H9 (cell line): ENCODE results near the gene TRIM7. TPM values are rescaled to one million over a fixed set of nuclear protein-coding genes. Genes with fewer than 3 reads are reported as not detected.

Experiments used
- DNase-seq: peaks from one replicate; pipeline ENCODE4 v3.0.0-alpha.2; 2017
- H2AFZ ChIP-seq: one replicate; pipeline ENCODE4 v1.6.1; 2013; ENCODE audit warnings: mild to moderate bottlenecking, low read length, control low read depth, moderate library complexity
- H2AK5ac ChIP-seq: 2 replicates; pipeline ENCODE4 v1.6.1; 2013; ENCODE audit warnings: low read length, control low read depth, mixed read lengths; ENCODE audit not compliant: insufficient read length
- H2BK120ac ChIP-seq: one replicate; pipeline ENCODE4 v1.6.1; 2013; ENCODE audit warnings: low read depth, mild to moderate bottlenecking, low read length, control low read depth, inconsistent platforms; ENCODE audit not compliant: poor library complexity, severe bottlenecking
- H2BK12ac ChIP-seq: 2 replicates; pipeline ENCODE4 v1.6.1; 2013; ENCODE audit warnings: low read length, control low read depth, mixed read lengths, low read depth; ENCODE audit not compliant: insufficient read length
- H2BK15ac ChIP-seq: 2 replicates; pipeline ENCODE4 v1.6.1; 2013; ENCODE audit warnings: low read depth, low read length, control low read depth
- H2BK20ac ChIP-seq: one replicate; pipeline ENCODE4 v1.6.1; 2013; ENCODE audit warnings: low read depth, mild to moderate bottlenecking, low read length, control low read depth, inconsistent platforms; ENCODE audit not compliant: poor library complexity, severe bottlenecking
- H2BK5ac ChIP-seq: 2 replicates; pipeline ENCODE4 v1.6.1; 2013; ENCODE audit warnings: low read length, control low read depth, mixed read lengths; ENCODE audit not compliant: insufficient read length
- H3K14ac ChIP-seq: 2 replicates; pipeline ENCODE4 v1.6.1; 2013; ENCODE audit warnings: low read length, control low read depth; ENCODE audit not compliant: insufficient read depth
- H3K18ac ChIP-seq: 2 replicates; pipeline ENCODE4 v1.6.1; 2013; ENCODE audit warnings: low read depth, mild to moderate bottlenecking, mixed read lengths, low read length, control low read depth; ENCODE audit not compliant: insufficient read length
- H3K23ac ChIP-seq: 2 replicates; pipeline ENCODE4 v1.6.1; 2013; ENCODE audit warnings: low read length, control low read depth, mixed read lengths, low read depth; ENCODE audit not compliant: insufficient read length
- H3K23me2 ChIP-seq: 2 replicates; pipeline ENCODE4 v1.6.1; 2013; ENCODE audit warnings: low read depth, mild to moderate bottlenecking, mixed read lengths, low read length, control low read depth; ENCODE audit not compliant: insufficient read length, poor library complexity, severe bottlenecking
- H3K27ac ChIP-seq: 2 replicates; pipeline ENCODE4 v1.5.1; 2013; ENCODE audit warnings: low read length, control low read depth, mixed read lengths, low read depth; ENCODE audit not compliant: insufficient read length
- H3K27me3 ChIP-seq: 2 replicates; pipeline ENCODE4 v1.6.1; 2013; ENCODE audit warnings: low read length, control low read depth, inconsistent platforms; ENCODE audit not compliant: insufficient read depth
- H3K4ac ChIP-seq: 2 replicates; pipeline ENCODE4 v1.6.1; 2013; ENCODE audit warnings: low read depth, mild to moderate bottlenecking, control low read depth, inconsistent platforms, low read length, moderate library complexity
- H3K4me1 ChIP-seq: 2 replicates; pipeline ENCODE4 v1.6.1; 2013; ENCODE audit warnings: low read length, control low read depth, inconsistent platforms; ENCODE audit not compliant: insufficient read depth
- H3K4me2 ChIP-seq: 2 replicates; pipeline ENCODE4 v1.6.1; 2013; ENCODE audit warnings: low read length, control low read depth, mixed read lengths; ENCODE audit not compliant: insufficient read length, insufficient read depth
- H3K56ac ChIP-seq: 2 replicates; pipeline ENCODE4 v1.6.1; 2013; ENCODE audit warnings: low read depth, mild to moderate bottlenecking, mixed read lengths, low read length, control low read depth; ENCODE audit not compliant: insufficient read length
- H3K79me1 ChIP-seq: 2 replicates; pipeline ENCODE4 v1.6.1; 2013; ENCODE audit warnings: low read depth, mild to moderate bottlenecking, moderate library complexity, low read length, control low read depth, inconsistent platforms; ENCODE audit not compliant: insufficient read depth, poor library complexity, severe bottlenecking
- H3K79me2 ChIP-seq: 2 replicates; pipeline ENCODE4 v1.6.1; 2013; ENCODE audit warnings: low read length, control low read depth, inconsistent platforms; ENCODE audit not compliant: insufficient read depth
- H3K9ac ChIP-seq: 2 replicates; pipeline ENCODE4 v1.6.1; 2013; ENCODE audit warnings: low read length, control low read depth, mixed read lengths; ENCODE audit not compliant: insufficient read length; ENCODE audit errors: extremely low read depth
- H3K9me3 ChIP-seq: one replicate; pipeline ENCODE4 v1.6.1; 2013; ENCODE audit warnings: low read depth, low read length, inconsistent platforms; ENCODE audit not compliant: control insufficient read depth
- H3T11ph ChIP-seq: one replicate; pipeline ENCODE4 v1.6.1; 2013; ENCODE audit warnings: mild to moderate bottlenecking, low read length, control low read depth, inconsistent platforms
- H4K20me1 ChIP-seq: one replicate; pipeline ENCODE4 v1.6.1; 2013; ENCODE audit not compliant: control insufficient read depth, insufficient read length, insufficient read depth
- H4K5ac ChIP-seq: 2 replicates; pipeline ENCODE4 v1.6.1; 2013; ENCODE audit warnings: low read depth, mild to moderate bottlenecking, mixed read lengths, low read length, control low read depth; ENCODE audit not compliant: insufficient read length
- H4K8ac ChIP-seq: replicated peaks from 2 replicates; pipeline ENCODE4 v1.6.1; 2013; ENCODE audit warnings: low read length, control low read depth, mixed read lengths, low read depth; ENCODE audit not compliant: insufficient read length
- H4K91ac ChIP-seq: 2 replicates; pipeline ENCODE4 v1.6.1; 2013; ENCODE audit warnings: low read depth, mild to moderate bottlenecking, moderate library complexity, mixed read lengths, low read length, control low read depth; ENCODE audit not compliant: insufficient read length
- H3K27ac Mint-ChIP-seq, 3 experiments: 2 replicates in 2 of 3; 3 replicates in 1 of 3; pipeline ENCODE4 v1.8.0; 2020 to 2021; ENCODE audit warnings: mixed read lengths in 3 of 3, mild to moderate bottlenecking in 1 of 3, moderate library complexity in 1 of 3
- H3K27me3 Mint-ChIP-seq: 2 replicates; pipeline ENCODE4 v1.8.0; 2021; ENCODE audit warnings: low read depth, mild to moderate bottlenecking, moderate library complexity, mixed read lengths
- H3K36me3 Mint-ChIP-seq, 3 experiments: 2 replicates in 2 of 3; 3 replicates in 1 of 3; pipeline ENCODE4 v1.8.0; 2020 to 2021; ENCODE audit warnings: low read depth in 3 of 3, mixed read lengths in 3 of 3; ENCODE audit not compliant: insufficient read depth in 1 of 3
- H3K4me1 Mint-ChIP-seq, 2 experiments: 2 replicates each; pipeline ENCODE4 v1.8.0; 2020; ENCODE audit warnings: mixed read lengths in 2 of 2
- H3K4me3 Mint-ChIP-seq, 2 experiments: 2 replicates in 1 of 2; 3 replicates in 1 of 2; pipeline ENCODE4 v1.8.0; 2020 to 2021; ENCODE audit warnings: mild to moderate bottlenecking in 2 of 2, mixed read lengths in 2 of 2, moderate library complexity in 1 of 2
- H3K9me3 Mint-ChIP-seq, 2 experiments: 2 replicates in 1 of 2; 3 replicates in 1 of 2; pipeline ENCODE4 v1.8.0; 2020; ENCODE audit warnings: mild to moderate bottlenecking in 2 of 2, mixed read lengths in 2 of 2, moderate library complexity in 1 of 2
- CTCF ChIP-seq: fragments of 200-600 bp; sonication (generic); conservative IDR thresholded peaks from 3 replicates; pipeline ENCODE4 v1.8.0; 2021; ENCODE audit warnings: antibody characterized with exemption, mild to moderate bottlenecking
- WGBS: extraction: QIAGEN DNeasy Blood & Tissue Kit; methylation state at CpG from one replicate; pipeline ENCODE4 v1.1.7; 2013; ENCODE audit warnings: missing lambda C conversion rate, low lambda C conversion rate, mixed read lengths; ENCODE audit not compliant: insufficient read length; ENCODE audit errors: extremely low coverage; 5-methylcytosine and 5-hydroxymethylcytosine counted together
- total RNA-seq: library from RNA; stranded (reverse); gene quantifications from 2 replicates; pipeline ENCODE4 v1.2.1, GENCODE V29; 2021

TRIM7 gene
- total RNA-seq, 1 experiment from 2014 or later, result not detected

- Histone ChIP-seq H3K18ac (no peak overlapping the region), H2BK15ac (no peak overlapping the region), H3K4me1 (peaks cover 10% of the 10 kb centered on the region; the same call in 1 of the 2 replicates), H3K9me3 (no peaks in the 10 kb centered on the region), H2BK20ac (no peak overlapping the region), H3T11ph (no peak overlapping the region), H3K9ac (no peak overlapping the region), H3K23me2 (peaks cover 11% of the 10 kb centered on the region), H3K23ac (no peak overlapping the region), H2AFZ (no peak overlapping the region), H4K5ac (no peak overlapping the region), H3K4ac (no peak overlapping the region), H3K79me1 (no peaks in the 10 kb centered on the region), H2BK12ac (no peak overlapping the region), H3K79me2 (no peaks in the 10 kb centered on the region), H2BK5ac (no peak overlapping the region), H4K8ac (no peak overlapping the region), H3K4me2 (no peak overlapping the region), H3K27me3 (peaks cover 14% of the 10 kb centered on the region; the same call in 1 of the 2 replicates), H4K91ac (no peak overlapping the region), H3K56ac (no peak overlapping the region), H2AK5ac (no peak overlapping the region), H4K20me1 (no peaks in the 10 kb centered on the region), H3K27ac (no peak overlapping the region), H2BK120ac (no peak overlapping the region), H3K14ac (no peak overlapping the region; the same call in 1 of the 2 replicates)
- no peak overlapping the region for H3K27ac Mint-ChIP-seq
- no peak overlapping the region for H3K4me3 Mint-ChIP-seq
- H3K36me3 Mint-ChIP-seq, result peaks cover 0 to 2% (median 0%) of the 10 kb centered on the region in 3 experiments; a peak in 1 of 7 replicates
- TF ChIP-seq CTCF, result no peak
- no peaks in the 10 kb centered on the region; a peak in 1 of 5 replicates for H3K9me3 Mint-ChIP-seq
- H3K4me1 Mint-ChIP-seq, result peaks cover 49 to 50% of the 10 kb centered on the region in 2 experiments
- peaks cover 87% of the 10 kb centered on the region for H3K27me3 Mint-ChIP-seq
- WGBS, result no CpG with 5 or more reads among the region's 12 CpGs
- DNase-seq, result no peak
Observed at GRCh38 chr5:181199881-181200638, 4.9 kb downstream of the TRIM7 start.
